Measurements from ENCODE around the gene C19orf44.

- TF ChIP-seq CTCF (IDR thresholded peaks at IDR 0.05) (no peak), POLR2A (IDR thresholded peaks at IDR 0.05) (no peak), POLR2AphosphoS5 (IDR thresholded peaks at IDR 0.05) (no peak)
Observed at GRCh38 chr19:16530540-16531379, 34.6 kb downstream of the C19orf44 start.

All from suprapubic skin (tissue), 4 donors.